NB4 (cell line): ENCODE data around the gene GLT1D1.

Experiments used
- CTCF ChIP-seq: IDR thresholded peaks from one replicate; pipeline ENCODE4 v1.5.1; 2012; ENCODE audit warnings: low read depth, low read length
- POLR2A ChIP-seq: IDR thresholded peaks from 2 replicates; pipeline ENCODE4 v1.6.1; 2011; ENCODE audit warnings: mild to moderate bottlenecking; ENCODE audit not compliant: insufficient read length; ENCODE audit errors: extremely low read depth

DNA sequence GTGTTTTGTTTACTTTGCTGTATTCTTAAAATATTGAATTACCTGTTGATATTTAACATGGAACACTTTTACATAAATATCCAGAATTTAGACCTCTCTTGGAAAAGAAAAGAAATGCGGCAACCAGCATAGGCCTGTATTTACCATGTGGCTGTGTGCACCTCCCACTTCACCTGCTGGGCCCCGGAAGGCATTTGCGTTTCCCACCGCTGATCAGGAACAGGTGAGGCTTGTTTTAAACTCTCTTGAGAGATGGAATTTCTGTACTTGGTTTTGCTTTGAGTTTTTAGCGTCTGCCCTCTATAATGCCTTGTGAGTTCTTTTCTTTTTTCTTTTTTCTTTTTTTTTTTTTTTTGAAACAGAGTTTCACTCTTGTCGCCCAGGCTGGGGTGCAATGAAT is 124.2 kb downstream of the GLT1D1 start:
- TF ChIP-seq CTCF (no peak), POLR2A (no peak)
